GM19452 (cell line): ENCODE results near the gene MYOG.

Experiments
- ATAC-seq: cut with Tn5 transposase; IDR thresholded peaks from one replicate; pipeline ENCODE4 v1.9.1; 2021; ENCODE audit not compliant: unreplicated experiment

MYOG gene

DNA sequence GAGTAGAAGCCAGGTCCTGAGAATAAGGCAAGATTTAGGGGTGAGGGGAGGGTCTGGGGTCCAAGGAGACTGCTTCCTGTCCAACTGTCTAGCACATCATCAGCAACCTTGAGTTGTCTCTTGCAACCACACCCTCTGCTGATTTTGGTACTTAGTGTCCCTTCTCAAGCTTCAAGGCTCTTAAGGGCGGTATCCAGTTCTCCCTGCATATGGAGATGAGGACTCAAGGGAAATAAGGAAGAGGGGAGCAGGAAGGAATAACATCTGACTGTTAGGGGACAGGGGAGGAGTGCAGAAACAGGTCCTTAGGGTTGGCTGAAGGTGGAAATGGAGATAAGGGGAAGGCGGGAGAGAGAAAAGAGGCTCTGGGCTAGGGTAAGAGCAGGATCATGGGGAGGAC, 12.3 kb downstream of the MYOG start:
- no peak for ATAC-seq

DNA sequence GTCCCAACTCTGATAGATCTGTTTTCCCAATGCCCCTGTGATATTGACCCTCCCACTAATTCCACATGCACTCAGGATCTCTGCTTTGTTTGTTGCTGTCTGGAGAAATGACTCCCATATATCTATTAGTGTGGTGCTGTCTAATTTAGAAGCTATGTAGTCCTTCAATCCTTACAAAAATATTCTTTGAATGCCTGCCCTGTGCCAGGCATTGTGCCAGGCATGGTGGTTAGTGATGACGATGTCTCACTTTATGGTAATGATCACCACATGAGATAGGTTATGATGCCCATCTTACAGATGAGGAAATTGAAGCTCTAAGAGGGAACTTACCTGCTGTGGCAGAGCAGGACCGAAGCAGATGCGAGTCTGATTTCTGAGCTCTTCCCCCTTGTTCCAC, 12.9 kb downstream of the MYOG start:
- ATAC-seq: no peak

DNA sequence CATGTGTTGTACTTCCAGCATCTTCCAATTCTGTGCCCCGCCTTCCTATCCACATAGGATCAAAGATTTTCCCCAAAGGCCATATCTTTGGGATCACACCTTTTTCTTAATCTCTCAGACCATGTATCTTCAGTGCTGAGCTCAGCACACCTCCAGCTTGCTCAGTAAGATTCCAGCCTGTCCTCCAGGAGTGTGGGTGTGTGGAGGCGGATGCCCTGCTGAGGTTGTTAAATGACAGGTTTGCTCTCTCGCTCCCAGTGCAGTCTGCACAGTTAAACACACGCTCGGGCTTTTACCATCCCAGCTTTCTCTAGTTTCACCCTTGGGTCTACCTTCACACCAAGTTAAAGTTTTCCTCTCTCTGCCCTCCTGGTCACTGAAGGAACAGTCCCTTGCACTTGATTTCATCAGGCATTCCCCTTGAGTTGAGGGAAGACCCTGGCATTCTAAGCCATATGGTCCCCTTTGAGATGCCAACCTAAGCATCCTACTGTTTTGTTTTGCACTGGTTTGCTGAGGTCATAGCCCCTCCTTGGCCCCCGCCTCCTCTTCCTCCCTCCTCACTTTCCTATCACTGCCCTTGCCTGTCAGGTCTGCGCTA, 13.7 kb downstream of the MYOG start:
- ATAC-seq: no peak

DNA sequence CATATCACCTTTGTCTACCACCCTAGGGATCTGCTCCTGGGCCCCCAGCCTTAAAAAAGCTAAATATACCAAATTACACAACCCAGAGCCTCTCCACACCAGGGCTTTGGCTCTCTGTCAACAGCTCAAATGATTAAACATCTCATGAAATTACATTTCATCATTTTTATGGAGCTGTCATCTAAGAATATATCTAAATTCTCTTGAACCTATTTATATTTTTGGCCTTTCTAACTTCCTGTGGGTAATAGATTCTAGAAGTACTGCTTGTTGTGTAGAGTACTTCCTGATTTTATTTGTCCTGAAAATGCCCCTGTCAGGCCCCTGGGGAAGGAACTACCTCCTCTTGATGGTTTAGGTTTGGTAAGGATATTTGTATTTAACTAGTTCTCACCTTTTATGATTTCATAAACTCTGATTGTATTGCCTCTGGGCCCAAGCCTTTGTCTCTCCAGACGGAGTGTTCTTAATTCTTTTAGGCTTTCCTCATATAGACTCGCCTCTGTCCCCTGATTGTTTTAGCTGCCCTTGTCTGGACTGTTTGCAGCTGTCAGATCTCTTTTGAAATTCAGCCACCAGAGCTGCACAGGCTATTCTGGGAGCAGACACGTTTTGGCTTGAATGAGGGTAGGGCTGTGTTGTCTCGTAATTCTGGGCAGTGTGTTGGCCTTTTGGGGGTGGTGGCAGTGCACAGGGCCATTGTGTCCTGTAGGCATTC, 16.6 kb downstream of the MYOG start:
- no peak for ATAC-seq

DNA sequence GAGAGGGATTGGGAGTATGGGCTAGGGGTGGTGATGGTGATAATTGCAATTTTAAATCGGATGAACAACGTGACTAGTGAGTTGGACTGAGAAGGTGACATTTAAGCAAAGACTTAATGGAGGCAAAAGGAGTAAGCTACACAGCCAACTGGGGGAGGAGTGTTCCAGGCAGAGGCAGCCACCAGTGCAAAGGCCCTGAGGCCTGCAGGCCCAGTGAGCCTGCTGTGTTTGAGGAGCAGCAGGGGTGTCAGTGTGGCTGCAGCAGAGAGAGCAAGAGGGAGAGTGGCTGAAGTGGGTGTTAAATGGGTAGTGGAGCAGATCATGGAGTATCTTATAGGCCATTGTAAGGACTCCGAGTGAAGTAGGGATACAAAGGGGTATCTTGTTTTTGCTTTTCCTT, 18.8 kb downstream of the MYOG start:
- ATAC-seq: no peak

DNA sequence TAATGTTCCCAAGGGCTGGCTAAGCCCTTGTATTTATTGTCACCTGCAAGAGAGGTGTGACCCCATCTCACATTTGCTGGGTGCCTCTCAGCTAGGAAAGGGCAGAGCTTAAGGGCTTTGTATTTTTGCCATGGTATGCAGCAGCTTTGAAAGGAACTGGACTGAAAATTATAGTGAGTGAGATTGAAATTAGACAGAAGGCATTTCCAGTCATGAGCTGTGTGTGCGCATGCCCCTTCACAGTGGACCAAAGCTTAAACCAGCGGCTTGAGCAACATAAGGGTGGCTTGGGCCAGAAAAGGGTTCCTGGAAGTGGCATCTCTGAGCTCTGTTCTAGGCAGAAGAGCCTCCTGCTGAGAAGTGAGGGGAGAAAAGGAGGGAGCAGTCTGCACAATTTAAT, 19.8 kb downstream of the MYOG start:
- no peak for ATAC-seq

DNA sequence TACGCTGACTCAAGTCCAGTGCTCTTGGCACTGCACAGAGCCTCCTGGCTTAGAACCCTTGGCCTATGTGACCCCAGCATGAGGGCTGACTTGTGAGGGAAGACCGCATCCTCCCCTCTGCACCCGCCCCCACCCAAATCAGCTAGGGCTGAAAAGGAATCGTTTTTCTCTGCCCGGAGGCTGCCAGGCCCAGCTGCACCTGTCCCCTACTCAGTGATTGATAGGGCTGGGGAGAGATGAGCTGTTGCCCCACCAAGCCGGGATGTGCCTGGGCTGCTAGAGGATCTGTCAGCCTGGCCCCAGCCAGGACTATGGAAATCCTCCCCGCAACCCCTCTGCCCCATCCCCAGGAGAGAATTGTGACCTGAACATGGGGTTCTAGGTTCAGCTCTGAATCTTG, 20.6 kb downstream of the MYOG start:
- no peak for ATAC-seq

DNA sequence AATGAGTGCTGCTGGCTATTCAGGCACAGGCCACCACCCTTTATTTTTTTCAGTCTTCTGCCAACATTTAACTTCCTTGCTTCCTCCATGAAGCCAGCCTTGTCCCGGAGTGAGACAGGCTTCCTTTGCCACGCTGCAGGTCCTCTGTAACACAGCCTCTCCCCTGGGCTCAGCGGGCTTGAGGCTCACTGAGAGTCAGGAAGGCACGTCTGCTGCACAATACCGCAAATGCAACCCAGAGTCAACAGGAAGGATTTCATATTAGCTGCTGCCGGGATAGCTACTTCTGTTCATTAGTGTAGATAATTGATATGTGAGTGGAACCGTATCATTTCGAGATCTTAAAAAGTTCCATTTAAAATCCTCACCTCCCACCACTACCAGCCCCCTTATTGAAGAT, 22.5 kb downstream of the MYOG start:
- ATAC-seq: no peak

DNA sequence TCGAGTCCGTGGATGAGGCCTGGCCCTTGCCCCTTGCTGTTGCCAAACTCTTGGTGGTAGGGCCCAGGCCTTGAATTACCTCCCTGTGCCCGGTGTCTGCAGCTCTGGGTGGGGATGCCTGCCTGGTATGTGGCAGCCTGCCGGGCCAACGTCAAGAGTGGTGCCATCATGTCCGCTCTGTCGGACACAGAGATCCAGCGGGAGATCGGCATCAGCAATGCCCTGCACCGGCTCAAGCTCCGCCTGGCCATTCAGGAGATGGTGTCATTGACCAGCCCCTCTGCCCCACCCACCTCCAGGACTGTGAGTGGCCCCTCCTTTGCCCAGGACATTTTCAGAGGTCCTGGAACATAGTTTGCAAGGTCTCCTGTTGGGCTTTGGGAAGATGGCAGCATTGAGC, 25.7 kb downstream of the MYOG start:
- ATAC-seq: no peak

DNA sequence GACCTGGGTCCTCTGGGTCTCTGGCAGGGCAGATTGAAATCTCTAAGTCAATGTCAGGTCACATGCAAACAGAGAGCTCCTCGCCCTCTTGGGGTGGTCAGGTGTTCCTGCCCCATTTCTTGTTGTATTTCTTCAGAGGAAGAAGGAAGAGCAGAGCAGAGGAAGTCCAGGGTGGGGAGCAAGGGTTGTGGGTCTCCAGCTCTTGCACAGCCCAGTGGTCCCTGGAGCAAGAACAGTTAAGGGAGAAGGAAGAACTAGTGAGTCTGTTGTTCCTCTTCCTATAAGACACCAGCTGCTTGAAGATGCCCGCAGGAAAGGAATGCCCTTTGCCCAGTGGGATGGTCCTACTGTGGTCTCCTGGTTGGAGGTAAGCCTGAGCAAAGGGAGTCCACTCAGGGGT, 26.3 kb downstream of the MYOG start:
- ATAC-seq: no peak

DNA sequence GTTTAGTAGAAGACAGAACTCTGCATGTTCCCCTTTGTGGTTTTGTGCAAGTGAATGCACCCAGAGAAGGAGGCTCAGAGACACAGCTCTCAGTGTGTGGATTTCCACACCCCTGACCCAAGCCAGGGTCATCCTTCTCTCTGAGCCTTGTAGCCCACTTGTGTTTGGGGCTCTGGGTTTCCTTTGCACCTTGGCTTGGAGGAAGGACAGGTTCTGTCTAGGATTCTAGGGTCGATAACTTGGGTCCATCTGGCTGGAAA, 27.2 kb downstream of the MYOG start:
- no peak for ATAC-seq

DNA sequence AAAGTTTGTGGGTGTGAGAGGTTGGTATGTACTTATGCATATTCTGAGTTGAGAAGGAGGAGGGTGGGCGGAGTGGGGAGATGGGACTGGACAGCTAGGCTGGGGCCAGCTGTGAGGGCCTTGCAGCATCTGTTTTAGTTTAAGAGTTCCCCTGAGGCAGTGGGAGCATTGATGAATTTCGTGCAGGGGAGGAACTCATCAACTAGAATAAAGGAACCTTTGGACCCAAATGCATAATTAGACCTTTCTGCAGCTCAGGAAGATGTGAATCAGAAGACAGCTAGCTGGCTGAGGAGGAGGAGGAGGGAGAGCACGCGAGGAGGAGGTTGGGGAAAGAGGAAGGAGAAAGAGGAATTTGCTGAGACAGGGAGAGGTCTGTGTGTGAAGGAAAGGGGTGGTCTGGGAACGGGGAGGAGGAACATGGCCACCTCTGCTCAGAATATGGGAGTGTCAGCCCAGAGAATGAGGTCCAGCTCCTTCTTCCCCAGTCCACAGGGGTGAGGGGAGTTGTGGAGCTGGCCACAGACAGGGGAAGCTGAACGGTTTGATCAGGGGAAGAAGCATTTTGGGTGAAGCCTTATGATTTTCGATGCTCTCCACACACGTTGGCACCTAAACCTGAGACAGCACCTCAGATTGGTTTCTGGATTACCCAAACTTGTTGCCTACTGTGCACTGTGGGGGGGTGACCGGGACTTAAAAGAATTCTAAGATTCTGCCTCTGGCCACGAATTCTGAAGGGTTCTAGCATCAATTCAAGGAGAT, 27.7 kb downstream of the MYOG start:
- no peak for ATAC-seq

DNA sequence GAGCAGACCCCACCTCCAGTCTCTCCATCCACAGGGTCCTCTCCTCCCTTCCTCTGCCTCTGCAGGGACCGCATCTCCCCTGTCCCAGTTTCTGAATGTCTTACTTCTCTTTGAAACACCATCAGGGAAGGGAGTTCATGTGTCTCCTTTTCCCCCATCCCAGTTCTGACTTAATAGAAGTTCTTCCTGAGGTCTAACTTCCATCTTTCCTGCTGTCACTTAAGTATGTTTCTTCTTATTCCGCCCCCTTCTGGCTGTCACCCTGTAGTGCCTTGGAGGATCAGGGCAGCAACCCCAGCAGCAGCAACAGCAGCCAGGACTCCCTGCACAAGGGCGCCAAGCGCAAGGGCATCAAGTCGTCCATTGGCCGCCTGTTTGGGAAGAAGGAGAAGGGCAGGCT, 29.3 kb downstream of the MYOG start:
- no peak for ATAC-seq

DNA sequence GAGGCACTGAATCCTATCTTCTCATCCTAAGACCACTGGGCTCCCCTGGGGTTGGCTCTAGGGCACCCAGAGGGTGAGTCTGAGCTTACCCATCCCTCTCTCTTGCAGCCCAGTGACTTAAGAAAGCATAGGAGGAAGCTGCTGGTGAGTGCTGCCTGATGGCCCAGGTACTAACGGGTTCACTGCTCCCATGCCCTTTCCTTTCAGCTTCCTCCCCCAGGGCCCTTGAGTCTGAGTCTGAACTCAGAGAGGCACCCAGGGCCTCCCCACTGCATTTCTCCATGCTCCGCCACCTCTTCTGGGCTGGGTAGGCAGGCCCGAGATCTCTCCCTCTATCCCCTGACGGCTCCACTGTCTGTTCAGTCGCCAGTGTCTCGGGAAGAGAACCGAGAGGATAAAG, 29.8 kb downstream of the MYOG start:
- no peak for ATAC-seq

DNA sequence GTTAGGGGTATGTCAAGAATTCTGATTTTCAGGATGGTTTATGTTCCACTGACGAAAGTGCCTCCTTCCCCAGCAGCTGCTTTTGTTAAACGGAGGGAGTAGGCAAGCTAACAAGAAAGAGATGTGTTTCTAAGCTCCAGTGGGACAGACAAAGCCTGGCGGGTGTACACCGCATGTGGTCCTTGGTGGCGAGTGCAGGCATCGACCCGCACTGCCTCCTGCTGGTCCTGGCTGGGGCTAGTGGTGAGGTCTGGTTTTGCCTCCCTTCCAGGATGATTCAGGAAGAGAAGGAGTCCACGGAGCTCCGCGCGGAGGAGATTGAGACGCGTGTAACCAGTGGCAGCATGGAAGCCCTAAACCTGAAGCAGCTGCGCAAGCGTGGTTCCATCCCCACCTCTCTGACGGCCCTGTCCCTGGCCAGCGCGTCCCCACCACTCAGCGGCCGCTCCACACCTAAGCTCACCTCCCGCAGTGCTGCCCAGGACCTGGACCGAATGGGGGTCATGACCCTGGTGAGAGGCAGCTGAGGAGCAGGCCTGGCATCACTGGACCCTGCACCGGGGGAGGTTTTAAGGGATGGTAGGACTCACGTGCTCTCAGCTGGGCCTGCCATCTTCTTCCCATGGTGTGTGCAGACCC, 30.5 kb downstream of the MYOG start:
- no peak for ATAC-seq

DNA sequence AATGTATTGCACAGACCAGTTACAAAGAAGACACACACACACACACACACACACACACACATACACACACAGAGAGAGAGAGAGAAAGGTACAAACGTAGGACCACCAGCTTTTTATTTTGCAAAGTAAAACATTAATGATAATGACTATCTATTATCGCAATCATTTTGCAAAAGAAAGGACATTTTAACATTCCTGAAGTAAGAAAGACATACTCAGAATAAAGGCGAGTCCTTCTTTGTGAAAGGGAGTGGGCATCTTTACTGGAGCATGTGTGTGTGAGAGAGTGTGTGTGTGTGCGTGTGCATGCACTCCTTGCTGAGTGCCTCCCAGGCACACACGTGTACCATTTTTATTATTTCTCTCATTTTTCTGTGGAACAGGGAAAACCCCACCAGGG, 31.2 kb downstream of the MYOG start:
- ATAC-seq: no peak

DNA sequence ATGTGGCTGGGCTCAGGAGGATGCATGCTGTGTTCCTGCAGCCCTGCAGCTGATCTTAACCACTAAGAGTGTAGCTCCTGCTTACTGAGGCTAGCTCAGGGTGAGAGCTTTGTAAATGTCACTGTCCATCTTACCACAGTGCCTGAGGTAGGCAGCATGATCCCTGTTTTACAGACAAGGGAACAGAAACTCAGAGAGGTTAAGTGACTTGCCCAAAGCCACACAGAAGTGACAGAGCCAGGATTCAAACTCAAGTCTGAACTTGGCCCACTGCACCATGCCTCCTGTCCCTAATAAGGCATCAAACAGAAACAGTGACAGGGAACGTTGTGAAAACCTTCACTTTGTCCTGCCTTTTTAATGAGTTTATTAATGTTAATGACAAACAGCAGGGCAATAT, 31.6 kb downstream of the MYOG start:
- ATAC-seq: no peak

DNA sequence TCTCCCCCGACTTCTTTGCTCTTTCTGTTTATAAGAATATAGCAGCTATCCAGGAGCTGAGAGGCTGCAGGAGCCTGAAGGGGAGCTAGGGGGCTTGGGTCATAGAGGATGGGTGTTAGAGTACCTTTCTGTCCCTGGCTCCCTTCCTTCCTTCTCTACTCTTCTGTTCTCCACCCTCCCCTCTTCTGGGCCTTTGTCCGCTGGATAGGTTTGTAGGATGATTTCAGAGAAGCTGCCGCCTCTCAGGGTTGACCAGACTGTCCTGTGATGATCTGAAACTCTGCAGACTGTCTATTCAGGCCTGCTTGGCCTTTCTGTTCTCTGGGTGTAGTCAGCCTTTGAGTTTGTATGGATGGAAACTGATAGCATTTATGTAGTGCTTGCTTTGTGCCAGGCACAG, 33.2 kb downstream of the MYOG start:
- ATAC-seq: no peak

DNA sequence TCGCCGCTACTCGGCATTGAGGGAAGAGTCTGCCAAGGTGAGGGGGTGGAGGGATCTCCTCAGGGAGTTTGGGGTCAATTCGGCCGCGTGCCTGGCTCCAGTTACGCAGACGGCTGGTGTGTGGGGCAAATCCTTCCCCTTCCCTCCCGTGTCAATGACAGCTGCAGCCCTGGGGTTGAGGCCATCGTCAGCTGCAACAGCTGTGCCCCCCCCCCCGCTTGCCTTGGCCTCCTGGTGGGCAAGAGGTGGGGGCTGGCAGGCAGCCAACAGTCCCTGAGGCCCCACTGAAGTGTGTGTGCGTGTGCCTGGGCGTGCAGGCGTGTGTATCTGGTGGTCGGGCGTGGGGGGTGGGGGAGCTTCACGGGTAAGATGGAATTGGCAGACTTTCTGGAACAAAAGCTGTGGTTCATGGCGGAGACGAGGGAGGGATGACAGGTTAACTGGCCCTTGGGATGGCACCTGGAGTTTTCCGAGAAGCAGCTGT, 33.9 kb downstream of the MYOG start:
- no peak for ATAC-seq

DNA sequence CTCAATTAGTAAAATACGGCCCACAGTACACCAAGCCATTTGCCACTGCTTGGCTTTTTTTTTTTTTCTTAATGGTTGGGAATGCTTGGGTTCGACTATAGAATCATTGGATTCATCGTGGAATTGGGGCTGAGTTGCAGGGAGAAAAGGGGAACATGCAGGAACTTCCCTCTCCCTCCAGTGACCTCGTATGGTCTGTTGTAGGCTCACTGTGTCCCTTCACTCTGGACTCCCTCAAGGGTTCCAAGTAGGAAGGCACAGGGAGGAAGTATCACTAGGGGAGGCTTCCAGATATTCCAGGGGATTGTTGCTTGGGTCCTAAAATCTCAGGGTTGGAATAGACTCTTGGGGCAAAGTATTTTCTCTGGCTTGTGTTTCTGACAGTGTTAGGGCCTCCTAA, 35.0 kb downstream of the MYOG start:
- ATAC-seq: no peak

DNA sequence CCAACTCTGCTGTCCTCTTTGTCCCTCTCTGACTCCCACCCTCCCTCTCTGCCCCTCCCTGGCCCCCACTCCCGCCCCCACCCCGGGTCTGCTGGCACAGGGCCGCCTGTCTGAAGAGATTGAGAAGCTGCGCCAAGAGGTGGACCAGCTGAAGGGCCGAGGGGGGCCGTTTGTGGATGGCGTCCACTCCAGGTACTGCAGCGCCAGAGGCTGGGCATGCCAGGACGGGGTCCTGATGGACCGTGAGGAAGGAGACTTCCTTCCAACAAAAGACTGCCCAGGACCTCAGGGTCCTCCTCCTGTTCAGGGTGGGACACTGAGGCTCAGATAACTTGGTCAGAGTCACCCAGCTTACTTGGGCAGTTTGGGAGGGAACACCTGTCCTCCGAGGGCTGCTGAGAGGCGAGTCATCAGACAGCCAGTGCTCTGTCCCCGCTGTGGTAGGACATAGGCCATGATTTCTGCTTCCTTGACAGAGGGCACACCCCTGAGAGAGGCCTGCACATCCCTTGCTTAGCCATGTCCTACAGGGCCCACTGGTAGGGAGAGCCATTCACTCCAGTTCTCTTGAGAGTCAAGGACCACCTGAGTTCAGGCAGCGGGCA, 36.1 kb downstream of the MYOG start:
- no peak for ATAC-seq

DNA sequence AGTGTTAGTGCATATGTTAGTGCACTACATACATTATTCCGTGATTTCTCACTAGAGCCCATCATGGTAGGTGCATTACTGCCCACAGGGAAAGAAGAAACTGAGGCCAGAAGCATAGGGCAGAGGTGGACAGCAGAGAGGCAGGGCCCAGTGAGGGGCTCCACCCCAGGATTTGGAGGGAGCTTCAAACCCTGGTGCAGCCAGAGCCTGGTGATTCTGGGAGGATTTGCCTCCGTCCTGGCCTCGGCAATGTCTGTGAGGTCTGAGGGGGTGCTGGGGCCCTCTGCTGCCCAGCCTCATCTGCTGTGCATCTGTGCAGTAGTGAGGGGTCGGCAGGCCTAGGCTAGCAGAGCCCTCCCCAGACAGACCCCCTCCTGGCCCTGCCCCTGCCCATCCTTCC, 36.7 kb downstream of the MYOG start:
- no peak for ATAC-seq
